Amniotic epithelial cell (primary cell): ENCODE results near the gene TPP1.

Source experiments
- DNase-seq: peaks from one replicate; pipeline ENCODE4 v3.0.0-alpha.2; 2010; ENCODE audit warnings: low read depth

TPP1 gene

GRCh38 chr11:6646918-6647679 lies 27.9 kb upstream of the TPP1 start:
- DNase-seq: no peak

- DNase-seq: no peak
Measured at GRCh38 chr11:6646576-6646917, 27.3 kb upstream of the TPP1 start.

- peak; percentile 22 for DNase-seq
Measured at GRCh38 chr11:6646071-6646470, 26.8 kb upstream of the TPP1 start.

- DNase-seq: no peak
Measured at GRCh38 chr11:6642957-6643356, 23.7 kb upstream of the TPP1 start.

- no peak for DNase-seq
Measured at GRCh38 chr11:6640985-6641701, 21.9 kb upstream of the TPP1 start.

- DNase-seq: no peak
Measured at GRCh38 chr11:6640036-6640984, 21.1 kb upstream of the TPP1 start.

- DNase-seq: no peak
Measured at GRCh38 chr11:6638429-6638828, 19.2 kb upstream of the TPP1 start.

GRCh38 chr11:6637871-6638270 lies 18.6 kb upstream of the TPP1 start:
- peak; percentile 25 for DNase-seq

- no peak for DNase-seq
Measured at GRCh38 chr11:6636480-6636879, 17.3 kb upstream of the TPP1 start.

GRCh38 chr11:6635082-6635932 lies 16.1 kb upstream of the TPP1 start:
- peak; percentile 10 for DNase-seq

- no peak for DNase-seq
Measured at GRCh38 chr11:6634534-6634933, 15.3 kb upstream of the TPP1 start.

- DNase-seq: no peak
Measured at GRCh38 chr11:6633422-6634408, 14.5 kb upstream of the TPP1 start.

- DNase-seq: no peak
Measured at GRCh38 chr11:6632116-6633073, 13.2 kb upstream of the TPP1 start.

GRCh38 chr11:6631361-6631890 lies 12.2 kb upstream of the TPP1 start:
- no peak for DNase-seq

GRCh38 chr11:6630632-6631291 lies 11.5 kb upstream of the TPP1 start:
- no peak for DNase-seq

- no peak for DNase-seq
Measured at GRCh38 chr11:6629892-6630631, 10.8 kb upstream of the TPP1 start.

GRCh38 chr11:6629573-6629891 lies 10.3 kb upstream of the TPP1 start:
- no peak for DNase-seq

GRCh38 chr11:6628526-6628925 lies 9.3 kb upstream of the TPP1 start:
- DNase-seq: no peak
